ENCODE measurements around the gene TRMT10A. TPM values are rescaled to one million over a fixed set of nuclear protein-coding genes. Genes with fewer than 3 reads are reported as not detected.

TRMT10A gene
- total RNA-seq, 1 experiment from 2014 or later: 4.6 TPM

GRCh38 chr4:99587803-99588202, 24.0 kb upstream of the TRMT10A start:
- no peak overlapping the region for H2BK12ac ChIP-seq (ENCODE audit: insufficient read length, low read depth, low read length)
- no peak overlapping the region for H2BK5ac ChIP-seq (ENCODE audit: insufficient read length, low read length)
- no peak overlapping the region for H3K27ac ChIP-seq (ENCODE audit: insufficient read length, low read depth, low read length)
- H3K79me1 ChIP-seq (ENCODE audit: insufficient read depth, low read depth, low read length, poor library complexity, severe bottlenecking): no peaks in the 10 kb centered on the region
- no peak overlapping the region for H3K27ac Mint-ChIP-seq
- H3K23ac ChIP-seq (ENCODE audit: insufficient read length, low read depth, low read length): no peak overlapping the region
- no peak overlapping the region for H3K4me3 Mint-ChIP-seq
- no peaks in the 10 kb centered on the region for H3K23me2 ChIP-seq (ENCODE audit: insufficient read length, low read depth, low read length, poor library complexity, severe bottlenecking)
- H3K4ac ChIP-seq (ENCODE audit: low read depth, low read length): no peak overlapping the region
- peaks cover 4 to 5% of the 10 kb centered on the region in 2 experiments; a peak in 2 of 4 replicates for H3K4me1 Mint-ChIP-seq
- H2AFZ ChIP-seq (ENCODE audit: low read length): no peak overlapping the region
- H3K9ac ChIP-seq (ENCODE audit: extremely low read depth, insufficient read length, low read length): no peak overlapping the region
- H3K18ac ChIP-seq (ENCODE audit: insufficient read length, low read depth, low read length): no peak overlapping the region
- H4K8ac ChIP-seq (replicated peaks; ENCODE audit: insufficient read length, low read depth, low read length): no peak overlapping the region
- H3K27me3 Mint-ChIP-seq (ENCODE audit: low read depth): no peaks in the 10 kb centered on the region
- no peak overlapping the region for H2AK5ac ChIP-seq (ENCODE audit: insufficient read length, low read length)
- no peaks in the 10 kb centered on the region for H3K9me3 ChIP-seq (ENCODE audit: control insufficient read depth, low read depth, low read length)
- H2BK20ac ChIP-seq (ENCODE audit: low read depth, low read length, poor library complexity, severe bottlenecking): no peak overlapping the region
- no peak overlapping the region for H4K91ac ChIP-seq (ENCODE audit: insufficient read length, low read depth, low read length)
- H3K4me2 ChIP-seq (ENCODE audit: insufficient read depth, insufficient read length, low read length): no peak overlapping the region
- H2BK15ac ChIP-seq (ENCODE audit: low read depth, low read length): no peak overlapping the region
- no peak for DNase-seq
- H3K56ac ChIP-seq (ENCODE audit: insufficient read length, low read depth, low read length): no peak overlapping the region
- H4K5ac ChIP-seq (ENCODE audit: insufficient read length, low read depth, low read length): no peak overlapping the region
- WGBS (ENCODE audit: extremely low coverage, insufficient read length, low lambda C conversion rate): no CpG with 5 or more reads among the region's 1 CpG
- H3K36me3 Mint-ChIP-seq (ENCODE audit: insufficient read depth in 1 of 3, low read depth in 3 of 3): no peaks in the 10 kb centered on the region
- no peaks in the 10 kb centered on the region for H4K20me1 ChIP-seq (ENCODE audit: control insufficient read depth, insufficient read depth, insufficient read length)
- H2BK120ac ChIP-seq (ENCODE audit: low read depth, low read length, poor library complexity, severe bottlenecking): no peak overlapping the region
- TF ChIP-seq CTCF (conservative IDR thresholded peaks at IDR 0.05): no peak
- H3K14ac ChIP-seq (ENCODE audit: insufficient read depth, low read length): no peak overlapping the region
- no peaks in the 10 kb centered on the region for H3K27me3 ChIP-seq (ENCODE audit: insufficient read depth, low read length)
- H3K4me1 ChIP-seq (ENCODE audit: insufficient read depth, low read length): no peaks in the 10 kb centered on the region
- H3K9me3 Mint-ChIP-seq: no peaks in the 10 kb centered on the region
- H3T11ph ChIP-seq (ENCODE audit: low read length): no peak overlapping the region
- H3K79me2 ChIP-seq (ENCODE audit: insufficient read depth, low read length): no peaks in the 10 kb centered on the region

All from H9 (cell line).